ENCODE measurements around the gene RUNDC1. TPM values are rescaled to one million over a fixed set of nuclear protein-coding genes. Genes with fewer than 3 reads are reported as not detected.

The RUNDC1 gene
- polyA plus RNA-seq, 1 donor from 2014 or later, result 15.1 TPM

- Histone ChIP-seq H3K36me3 (ENCODE audit: insufficient read depth, low read length) (no peaks in the 10 kb centered on the region), H2AFZ (ENCODE audit: low read depth, low read length) (no peak within 1 kb of the TSS), H3K9ac (ENCODE audit: low read length) (peak within 1 kb of the TSS; percentile 88), H3K9me3 (ENCODE audit: low read length) (no peaks in the 10 kb centered on the region), H3F3A (ENCODE audit: insufficient read depth, low read length, poor library complexity, severe bottlenecking) (no peaks in the 10 kb centered on the region), H3K27me3 (ENCODE audit: insufficient read depth, low read depth, low read length) (no peaks in the 10 kb centered on the region), H3K9me2 (ENCODE audit: insufficient read depth, low read length) (no peaks in the 10 kb centered on the region), H3K4me3 (ENCODE audit: low read length) (peak within 1 kb of the TSS; percentile 81), H4K20me1 (ENCODE audit: insufficient read depth) (no peaks in the 10 kb centered on the region), H3K79me2 (replicated peaks; ENCODE audit: insufficient read depth, low read length) (peaks cover 15% of the 10 kb centered on the region), H3K4me2 (ENCODE audit: low read length) (peak within 1 kb of the TSS; percentile 83), H3K27ac (ENCODE audit: low read length) (peak within 1 kb of the TSS; percentile 84)
- TF ChIP-seq CTCF (IDR thresholded peaks at IDR 0.05; ENCODE audit: poor library complexity, severe bottlenecking) (peak; percentile 93), EZH2 (IDR thresholded peaks at IDR 0.05; ENCODE audit: borderline replicate concordance, insufficient read depth, low read length, poor library complexity, severe bottlenecking) (no peak), SMC3 (conservative IDR thresholded peaks at IDR 0.05; ENCODE audit: poor library complexity) (peak; percentile 79), POLR2AphosphoS5 (IDR thresholded peaks at IDR 0.05) (peak; percentile 86), TAF1 (IDR thresholded peaks at IDR 0.05; ENCODE audit: low read depth) (peak; percentile 73), EP300 (conservative IDR thresholded peaks at IDR 0.05; ENCODE audit: poor library complexity, severe bottlenecking) (peak; percentile 88), MXI1 (conservative IDR thresholded peaks at IDR 0.05; ENCODE audit: poor library complexity, severe bottlenecking) (peak; percentile 97), RAD21 (conservative IDR thresholded peaks at IDR 0.05) (peak; percentile 70)
- TF ChIP-seq, protein P1, sequence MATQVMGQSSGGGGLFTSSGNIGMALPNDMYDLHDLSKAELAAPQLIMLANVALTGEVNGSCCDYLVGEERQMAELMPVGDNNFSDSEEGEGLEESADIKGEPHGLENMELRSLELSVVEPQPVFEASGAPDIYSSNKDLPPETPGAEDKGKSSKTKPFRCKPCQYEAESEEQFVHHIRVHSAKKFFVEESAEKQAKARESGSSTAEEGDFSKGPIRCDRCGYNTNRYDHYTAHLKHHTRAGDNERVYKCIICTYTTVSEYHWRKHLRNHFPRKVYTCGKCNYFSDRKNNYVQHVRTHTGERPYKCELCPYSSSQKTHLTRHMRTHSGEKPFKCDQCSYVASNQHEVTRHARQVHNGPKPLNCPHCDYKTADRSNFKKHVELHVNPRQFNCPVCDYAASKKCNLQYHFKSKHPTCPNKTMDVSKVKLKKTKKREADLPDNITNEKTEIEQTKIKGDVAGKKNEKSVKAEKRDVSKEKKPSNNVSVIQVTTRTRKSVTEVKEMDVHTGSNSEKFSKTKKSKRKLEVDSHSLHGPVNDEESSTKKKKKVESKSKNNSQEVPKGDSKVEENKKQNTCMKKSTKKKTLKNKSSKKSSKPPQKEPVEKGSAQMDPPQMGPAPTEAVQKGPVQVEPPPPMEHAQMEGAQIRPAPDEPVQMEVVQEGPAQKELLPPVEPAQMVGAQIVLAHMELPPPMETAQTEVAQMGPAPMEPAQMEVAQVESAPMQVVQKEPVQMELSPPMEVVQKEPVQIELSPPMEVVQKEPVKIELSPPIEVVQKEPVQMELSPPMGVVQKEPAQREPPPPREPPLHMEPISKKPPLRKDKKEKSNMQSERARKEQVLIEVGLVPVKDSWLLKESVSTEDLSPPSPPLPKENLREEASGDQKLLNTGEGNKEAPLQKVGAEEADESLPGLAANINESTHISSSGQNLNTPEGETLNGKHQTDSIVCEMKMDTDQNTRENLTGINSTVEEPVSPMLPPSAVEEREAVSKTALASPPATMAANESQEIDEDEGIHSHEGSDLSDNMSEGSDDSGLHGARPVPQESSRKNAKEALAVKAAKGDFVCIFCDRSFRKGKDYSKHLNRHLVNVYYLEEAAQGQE (IDR thresholded peaks at IDR 0.05; ENCODE audit: borderline replicate concordance), result peak; percentile 92
Observed at GRCh38 chr17:42997984-42998938, 17.9 kb downstream of the RUNDC1 start, which contains the start of gene RPL27. RPL27 (plus strand) TSS chr17:42998419; CDS start chr17:42998751, 332 bp downstream.

DNA sequence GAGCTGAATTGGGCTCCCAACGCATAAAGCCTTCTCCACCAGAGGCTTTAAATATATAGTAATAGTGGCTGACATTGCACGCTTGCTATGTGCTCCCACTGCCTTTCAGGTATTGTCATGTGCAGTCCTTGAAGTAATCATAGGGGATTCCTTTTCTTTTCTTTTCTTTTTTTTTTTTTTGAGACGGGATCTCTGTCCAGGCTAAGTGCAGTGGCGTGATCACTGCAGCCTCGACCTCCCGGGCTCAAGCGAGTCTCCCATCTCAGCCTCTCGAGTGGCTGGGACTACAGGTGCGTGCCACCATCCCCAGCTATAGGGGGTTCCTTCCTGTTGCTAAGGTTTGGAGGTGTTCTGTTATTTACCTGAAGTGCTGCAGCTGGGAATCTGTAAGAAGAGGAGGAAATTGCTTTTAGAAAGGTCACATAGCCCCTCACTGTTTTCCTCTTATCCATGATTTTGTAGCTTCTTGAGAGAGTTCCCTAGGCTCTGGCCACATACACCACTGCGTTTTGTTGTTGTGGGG, 18.7 kb downstream of the RUNDC1 start:
- Histone ChIP-seq H3F3A (ENCODE audit: insufficient read depth, low read length, poor library complexity, severe bottlenecking) (no peaks in the 10 kb centered on the region), H3K4me2 (ENCODE audit: low read length) (peak overlapping the region; percentile 83), H4K20me1 (ENCODE audit: insufficient read depth) (no peaks in the 10 kb centered on the region), H3K9me3 (ENCODE audit: low read length) (no peaks in the 10 kb centered on the region), H3K36me3 (ENCODE audit: insufficient read depth, low read length) (no peaks in the 10 kb centered on the region), H3K9me2 (ENCODE audit: insufficient read depth, low read length) (no peaks in the 10 kb centered on the region), H3K4me3 (ENCODE audit: low read length) (peak overlapping the region; percentile 81), H2AFZ (ENCODE audit: low read depth, low read length) (no peak overlapping the region), H3K79me2 (replicated peaks; ENCODE audit: insufficient read depth, low read length) (peaks cover 15% of the 10 kb centered on the region), H3K9ac (ENCODE audit: low read length) (peak overlapping the region; percentile 88), H3K27me3 (ENCODE audit: insufficient read depth, low read depth, low read length) (no peaks in the 10 kb centered on the region), H3K27ac (ENCODE audit: low read length) (peak overlapping the region; percentile 84)
- TF ChIP-seq EP300 (conservative IDR thresholded peaks at IDR 0.05; ENCODE audit: poor library complexity, severe bottlenecking), result no peak
- no peak for TF ChIP-seq EZH2 (IDR thresholded peaks at IDR 0.05; ENCODE audit: borderline replicate concordance, insufficient read depth, low read length, poor library complexity, severe bottlenecking)
- TF ChIP-seq, protein P1 (IDR thresholded peaks at IDR 0.05; ENCODE audit: borderline replicate concordance), result no peak
- no peak for TF ChIP-seq RAD21 (conservative IDR thresholded peaks at IDR 0.05)
- no peak for TF ChIP-seq MXI1 (conservative IDR thresholded peaks at IDR 0.05; ENCODE audit: poor library complexity, severe bottlenecking)
- TF ChIP-seq SMC3 (conservative IDR thresholded peaks at IDR 0.05; ENCODE audit: poor library complexity), result no peak
- TF ChIP-seq CTCF (IDR thresholded peaks at IDR 0.05; ENCODE audit: poor library complexity, severe bottlenecking), result no peak
- TF ChIP-seq POLR2AphosphoS5 (IDR thresholded peaks at IDR 0.05), result no peak
- TF ChIP-seq TAF1 (IDR thresholded peaks at IDR 0.05; ENCODE audit: low read depth), result no peak

Measured in neural cell (in vitro differentiated cells).